Measurements from ENCODE around the gene METTL21C. TPM values are rescaled to one million over a fixed set of nuclear protein-coding genes. Genes with fewer than 3 reads are reported as not detected.
A peak's percentile ranks its signal among the peaks of the same experiment; 100 is the strongest.

The METTL21C gene
- total and polyA plus RNA-seq, 7 experiments from 2014 or later = not detected

- H3K9me3 ChIP-seq (ENCODE audit: control insufficient read depth in 2 of 3, low read length in 3 of 3) = no peaks in the 10 kb centered on the region
- H3K4me1 ChIP-seq (ENCODE audit: control insufficient read depth in 2 of 2, insufficient read depth in 2 of 2, low read length in 2 of 2) = no peaks in the 10 kb centered on the region
- no peak overlapping the region for H3K27ac ChIP-seq (ENCODE audit: low read depth, low read length)
- Mint-ChIP-seq H3K4me3 (no peak overlapping the region), H3K27me3 (peaks cover 14 to 27% (median 24%) of the 10 kb centered on the region in 5 donors), H3K27ac (no peak overlapping the region), H3K36me3 (peaks cover 0 to 5% (median 0%) of the 10 kb centered on the region in 5 donors), H3K4me1 (peaks cover 0 to 1% (median 0%) of the 10 kb centered on the region in 7 donors), H3K9me3 (peaks cover 2 to 15% (median 7%) of the 10 kb centered on the region in 11 donors)
- no peak overlapping the region for H3K4me3 ChIP-seq (ENCODE audit: low read length)
- DNase-seq (no peak), ATAC-seq (no peak)
- H3K36me3 ChIP-seq (ENCODE audit: control insufficient read depth in 2 of 3, insufficient read depth in 3 of 3, low read length in 3 of 3) = no peaks in the 10 kb centered on the region
- CTCF ChIA-PET = no interaction called here
- no peaks in the 10 kb centered on the region for H3K27me3 ChIP-seq (ENCODE audit: control insufficient read depth in 2 of 2, insufficient read depth in 2 of 2, low read length in 2 of 2)
- POLR2A ChIA-PET = no interaction called here
- intact Hi-C loops (cut with micrococcal nuclease) = no loop called here
Measured at GRCh38 chr13:102699504-102699903, 4.7 kb upstream of the METTL21C start.

- Histone ChIP-seq H3K27me3 (ENCODE audit: control insufficient read depth in 2 of 2, insufficient read depth in 2 of 2, low read length in 2 of 2) (no peaks in the 10 kb centered on the region), H3K36me3 (ENCODE audit: control insufficient read depth in 2 of 3, insufficient read depth in 3 of 3, low read length in 3 of 3) (no peaks in the 10 kb centered on the region), H3K4me1 (ENCODE audit: control insufficient read depth in 2 of 2, insufficient read depth in 2 of 2, low read length in 2 of 2) (no peaks in the 10 kb centered on the region), H3K4me3 (ENCODE audit: low read length) (no peak overlapping the region), H3K27ac (ENCODE audit: low read depth, low read length) (no peak overlapping the region), H3K9me3 (ENCODE audit: control insufficient read depth in 2 of 3, low read length in 3 of 3) (no peaks in the 10 kb centered on the region)
- H3K27ac Mint-ChIP-seq = no peak overlapping the region
- no peak for DNase-seq
- H3K9me3 Mint-ChIP-seq = peaks cover 2 to 15% (median 7%) of the 10 kb centered on the region in 11 donors
- ChIA-PET POLR2A (no interaction called here), CTCF (no interaction called here)
- intact Hi-C loops (cut with micrococcal nuclease) = no loop called here
- H3K36me3 Mint-ChIP-seq = peaks cover 0 to 5% (median 0%) of the 10 kb centered on the region in 5 donors
- peaks cover 0 to 1% (median 0%) of the 10 kb centered on the region in 7 donors for H3K4me1 Mint-ChIP-seq
- ATAC-seq = no peak
- no peak overlapping the region for H3K4me3 Mint-ChIP-seq
- peaks cover 14 to 31% (median 26%) of the 10 kb centered on the region in 5 donors for H3K27me3 Mint-ChIP-seq
Measured at GRCh38 chr13:102698649-102698980, 3.8 kb upstream of the METTL21C start.

- no peak overlapping the region for H3K4me3 ChIP-seq (ENCODE audit: low read length)
- peaks cover 0 to 5% (median 0%) of the 10 kb centered on the region in 5 donors for H3K36me3 Mint-ChIP-seq
- H3K9me3 Mint-ChIP-seq = peaks cover 2 to 15% (median 7%) of the 10 kb centered on the region in 11 donors
- DNase-seq (no peak), ATAC-seq (peak; percentile 32)
- peaks cover 14 to 32% (median 26%) of the 10 kb centered on the region in 5 donors for H3K27me3 Mint-ChIP-seq
- no peak overlapping the region for H3K27ac Mint-ChIP-seq
- POLR2A ChIA-PET = no interaction called here
- H3K4me1 ChIP-seq (ENCODE audit: control insufficient read depth in 2 of 2, insufficient read depth in 2 of 2, low read length in 2 of 2) = no peaks in the 10 kb centered on the region
- intact Hi-C loops (cut with micrococcal nuclease) = no loop called here
- no peaks in the 10 kb centered on the region for H3K9me3 ChIP-seq (ENCODE audit: control insufficient read depth in 2 of 3, low read length in 3 of 3)
- no peaks in the 10 kb centered on the region for H3K27me3 ChIP-seq (ENCODE audit: control insufficient read depth in 2 of 2, insufficient read depth in 2 of 2, low read length in 2 of 2)
- H3K27ac ChIP-seq (ENCODE audit: low read depth, low read length) = no peak overlapping the region
- peaks cover 0 to 1% (median 0%) of the 10 kb centered on the region in 7 donors for H3K4me1 Mint-ChIP-seq
- H3K4me3 Mint-ChIP-seq = no peak overlapping the region
- CTCF ChIA-PET = no interaction called here
- H3K36me3 ChIP-seq (ENCODE audit: control insufficient read depth in 2 of 3, insufficient read depth in 3 of 3, low read length in 3 of 3) = no peaks in the 10 kb centered on the region
Measured at GRCh38 chr13:102697929-102698648, 3.2 kb upstream of the METTL21C start.

GRCh38 chr13:102697264-102697663, 2.4 kb upstream of the METTL21C start:
- peak overlapping the region in 1 of 10 donors; percentile 31 for H3K4me3 Mint-ChIP-seq
- DNase-seq (no peak), ATAC-seq (no peak)
- Histone ChIP-seq H3K4me1 (ENCODE audit: control insufficient read depth in 2 of 2, insufficient read depth in 2 of 2, low read length in 2 of 2) (no peaks in the 10 kb centered on the region), H3K36me3 (ENCODE audit: control insufficient read depth in 2 of 3, insufficient read depth in 3 of 3, low read length in 3 of 3) (no peaks in the 10 kb centered on the region), H3K27me3 (ENCODE audit: control insufficient read depth in 2 of 2, insufficient read depth in 2 of 2, low read length in 2 of 2) (no peaks in the 10 kb centered on the region), H3K4me3 (ENCODE audit: low read length) (no peak overlapping the region), H3K27ac (ENCODE audit: low read depth, low read length) (no peak overlapping the region), H3K9me3 (ENCODE audit: control insufficient read depth in 2 of 3, low read length in 3 of 3) (no peaks in the 10 kb centered on the region)
- H3K27me3 Mint-ChIP-seq = peaks cover 14 to 35% (median 30%) of the 10 kb centered on the region in 5 donors
- peaks cover 2 to 15% (median 7%) of the 10 kb centered on the region in 11 donors for H3K9me3 Mint-ChIP-seq
- H3K27ac Mint-ChIP-seq = peak overlapping the region in 1 of 9 donors; percentile 7
- POLR2A ChIA-PET = no interaction called here
- H3K4me1 Mint-ChIP-seq = peaks cover 0 to 1% (median 0%) of the 10 kb centered on the region in 7 donors
- H3K36me3 Mint-ChIP-seq = peaks cover 0 to 5% (median 0%) of the 10 kb centered on the region in 5 donors
- CTCF ChIA-PET = no interaction called here
- intact Hi-C loops (cut with micrococcal nuclease) = no loop called here

- Histone ChIP-seq H3K36me3 (ENCODE audit: control insufficient read depth in 2 of 3, insufficient read depth in 3 of 3, low read length in 3 of 3) (no peaks in the 10 kb centered on the region), H3K27ac (ENCODE audit: low read depth, low read length) (no peak overlapping the region), H3K9me3 (ENCODE audit: control insufficient read depth in 2 of 3, low read length in 3 of 3) (no peaks in the 10 kb centered on the region), H3K4me3 (ENCODE audit: low read length) (no peak overlapping the region), H3K27me3 (ENCODE audit: control insufficient read depth in 2 of 2, insufficient read depth in 2 of 2, low read length in 2 of 2) (no peaks in the 10 kb centered on the region), H3K4me1 (ENCODE audit: control insufficient read depth in 2 of 2, insufficient read depth in 2 of 2, low read length in 2 of 2) (no peaks in the 10 kb centered on the region)
- Mint-ChIP-seq H3K27ac (no peak overlapping the region), H3K4me1 (peaks cover 0 to 1% (median 0%) of the 10 kb centered on the region in 7 donors), H3K9me3 (peaks cover 2 to 15% (median 7%) of the 10 kb centered on the region in 11 donors), H3K36me3 (peaks cover 0 to 5% (median 0%) of the 10 kb centered on the region in 5 donors), H3K27me3 (peaks cover 14 to 41% (median 32%) of the 10 kb centered on the region in 5 donors), H3K4me3 (no peak overlapping the region)
- ChIA-PET POLR2A (no interaction called here), CTCF (no interaction called here)
- ATAC-seq = no peak
- intact Hi-C loops (cut with micrococcal nuclease) = no loop called here
- no peak for DNase-seq
Measured at GRCh38 chr13:102696465-102696864, 1.6 kb upstream of the METTL21C start.

GRCh38 chr13:102693776-102694175, 1.1 kb downstream of the METTL21C start:
- CTCF ChIA-PET = no interaction called here
- H3K4me1 Mint-ChIP-seq = peaks cover 0 to 3% (median 0%) of the 10 kb centered on the region in 7 donors
- no peak for ATAC-seq

GRCh38 chr13:102693250-102693649, 1.6 kb downstream of the METTL21C start:
- Mint-ChIP-seq H3K36me3 (peaks cover 0 to 5% (median 0%) of the 10 kb centered on the region in 5 donors), H3K4me1 (peaks cover 0 to 5% (median 2%) of the 10 kb centered on the region in 7 donors), H3K27ac (no peak overlapping the region), H3K9me3 (peaks cover 0 to 3% (median 1%) of the 10 kb centered on the region in 11 donors), H3K27me3 (peaks cover 14 to 41% (median 29%) of the 10 kb centered on the region in 5 donors), H3K4me3 (no peak overlapping the region)
- Histone ChIP-seq H3K9me3 (ENCODE audit: control insufficient read depth in 2 of 3, low read length in 3 of 3) (no peaks in the 10 kb centered on the region), H3K27ac (ENCODE audit: low read depth, low read length) (no peak overlapping the region), H3K4me1 (ENCODE audit: control insufficient read depth in 2 of 2, insufficient read depth in 2 of 2, low read length in 2 of 2) (no peaks in the 10 kb centered on the region), H3K4me3 (ENCODE audit: low read length) (no peak overlapping the region), H3K36me3 (ENCODE audit: control insufficient read depth in 2 of 3, insufficient read depth in 3 of 3, low read length in 3 of 3) (no peaks in the 10 kb centered on the region), H3K27me3 (ENCODE audit: control insufficient read depth in 2 of 2, insufficient read depth in 2 of 2, low read length in 2 of 2) (no peaks in the 10 kb centered on the region)
- ChIA-PET POLR2A (no interaction called here), CTCF (no interaction called here)
- DNase-seq = no peak
- intact Hi-C loops (cut with micrococcal nuclease) = no loop called here
- ATAC-seq = no peak

More at GRCh38 chr13:102693776-102694175, 1.1 kb downstream of the METTL21C start:
- Histone ChIP-seq H3K27me3 (ENCODE audit: control insufficient read depth in 2 of 2, insufficient read depth in 2 of 2, low read length in 2 of 2) (no peaks in the 10 kb centered on the region), H3K9me3 (ENCODE audit: control insufficient read depth in 2 of 3, low read length in 3 of 3) (no peaks in the 10 kb centered on the region), H3K36me3 (ENCODE audit: control insufficient read depth in 2 of 3, insufficient read depth in 3 of 3, low read length in 3 of 3) (no peaks in the 10 kb centered on the region), H3K4me1 (ENCODE audit: control insufficient read depth in 2 of 2, insufficient read depth in 2 of 2, low read length in 2 of 2) (no peaks in the 10 kb centered on the region), H3K27ac (ENCODE audit: low read depth, low read length) (no peak overlapping the region), H3K4me3 (ENCODE audit: low read length) (no peak overlapping the region)
- POLR2A ChIA-PET = no interaction called here
- no peak for DNase-seq
- Mint-ChIP-seq H3K27ac (no peak overlapping the region), H3K27me3 (peaks cover 14 to 41% (median 32%) of the 10 kb centered on the region in 5 donors), H3K9me3 (peaks cover 2 to 9% (median 5%) of the 10 kb centered on the region in 11 donors), H3K4me3 (no peak overlapping the region), H3K36me3 (peaks cover 0 to 5% (median 0%) of the 10 kb centered on the region in 5 donors)
- intact Hi-C loops (cut with micrococcal nuclease) = no loop called here

All from naive thymus-derived CD4-positive, alpha-beta T cell (primary cell).